Esophagus muscularis mucosa (tissue), 4 donors: ENCODE data around the gene PCDHGC5. TPM values are rescaled to one million over a fixed set of nuclear protein-coding genes. Genes with fewer than 3 reads are reported as not detected.

Experiments used
- DNase-seq: peaks from one replicate; pipeline ENCODE4 v3.0.0-alpha.2; 2017; ENCODE audit errors: extremely low spot score
- H3K27ac ChIP-seq, 4 donors: fragments of 200-600 bp; sonication (generic); replicated peaks in 1 of 4; 1 replicate in 3 of 4; 2 replicates in 1 of 4; pipeline ENCODE4 v1.5.1; 2016 to 2019; ENCODE audit warnings: mild to moderate bottlenecking in 1 of 4
- H3K27me3 ChIP-seq, 4 donors: fragments of 200-600 bp; sonication (generic); one replicate each; pipeline versions ENCODE4 v1.5.1 to v1.6.0; 2016 to 2019
- H3K36me3 ChIP-seq, 4 donors: fragments of 200-600 bp; sonication (generic); one replicate each; pipeline ENCODE4 v1.5.1; 2016 to 2019
- H3K4me1 ChIP-seq, 4 donors: fragments of 200-600 bp; sonication (generic); one replicate each; pipeline ENCODE4 v1.5.1; 2016 to 2019
- H3K4me3 ChIP-seq, 4 donors: fragments of 200-600 bp; sonication (generic); 1 replicate in 2 of 4; 2 replicates in 2 of 4; pipeline ENCODE4 v1.5.1; 2016 to 2019; ENCODE audit warnings: mild to moderate bottlenecking in 4 of 4, moderate library complexity in 1 of 4
- H3K9me3 ChIP-seq, 4 donors: fragments of 200-600 bp; sonication (generic); 1 replicate in 3 of 4; 2 replicates in 1 of 4; pipeline ENCODE4 v1.5.1; 2016 to 2019
- EP300 ChIP-seq: sonication (generic); formaldehyde crosslinking; IDR thresholded peaks from one replicate; pipeline ENCODE4 v1.6.1; 2017; ENCODE audit warnings: antibody characterized with exemption
- POLR2A ChIP-seq: fragments of 450-650 bp; IDR thresholded peaks from one replicate; pipeline ENCODE4 v1.6.1; 2017; ENCODE audit warnings: antibody characterized with exemption, moderate library complexity, mild to moderate bottlenecking, low read depth
- POLR2AphosphoS5 ChIP-seq, 2 donors: sonication (generic); formaldehyde crosslinking; IDR thresholded peaks; one replicate each; pipeline ENCODE4 v1.6.1; 2017; ENCODE audit warnings: antibody characterized with exemption in 2 of 2
- WGBS: methylation state at CpG from one replicate; pipeline ENCODE4 v1.1.5; 2018; 5-methylcytosine and 5-hydroxymethylcytosine counted together
- intact Hi-C: fragments of 100-400 bp; cut with DNase I; formaldehyde crosslinking; loops from one replicate; pipeline ENCODE4 v1.15.1; 2023
- total RNA-seq, 4 donors: library from RNA; depleted of rRNA; stranded (reverse); fragments of >200 nt; gene quantifications; one replicate each; pipeline versions ENCODE4 v1.1.0 to v1.2.1, GENCODE V29; 2016
- TF ChIP-seq, protein P1 (sequence below), 3 experiments: fragments of 200-600 bp in 2 of 3; fragments of 450-650 bp in 1 of 3; sonication (generic) in 2 of 3; IDR thresholded peaks; one replicate each; pipeline ENCODE4 v1.5.1; 2017 to 2019; ENCODE audit warnings: antibody characterized with exemption in 3 of 3, mild to moderate bottlenecking in 2 of 3, moderate library complexity in 1 of 3

Gene PCDHGC5
- total RNA-seq, 4 donors from 2014 or later, result 0.71 to 3.7 (median 1.4) TPM

DNA sequence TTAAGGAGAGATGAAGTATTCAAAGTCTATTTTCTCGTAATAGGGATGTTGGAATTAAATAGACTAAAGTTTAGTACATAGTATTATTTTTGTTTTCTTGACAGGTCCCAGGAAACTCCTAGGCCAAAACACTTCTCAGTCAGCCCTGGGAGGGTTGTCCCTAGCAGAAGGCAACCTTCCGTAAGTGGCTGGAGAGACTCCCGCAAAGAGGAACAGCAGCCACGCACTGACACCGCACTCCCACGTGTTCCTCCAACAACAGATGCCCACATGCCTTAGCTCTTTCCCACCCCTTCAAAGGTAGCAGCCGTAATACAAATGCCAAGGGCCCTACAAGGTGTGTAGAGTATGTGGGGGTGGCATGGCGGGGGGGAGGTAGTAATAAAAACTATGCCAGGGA is 28.4 kb downstream of the PCDHGC5 start:
- intact Hi-C loops, result no loop called here
- Histone ChIP-seq H3K9me3 (no peaks in the 10 kb centered on the region), H3K4me1 (peaks cover 64 to 87% (median 75%) of the 10 kb centered on the region in 4 donors), H3K27me3 (no peaks in the 10 kb centered on the region), H3K36me3 (peaks cover 0 to 41% (median 24%) of the 10 kb centered on the region in 4 donors), H3K4me3 (no peak overlapping the region), H3K27ac (peak overlapping the region in 1 of 4 donors; percentile 95)
- 94% methylated on average over 8 of the region's 8 CpGs for WGBS
- no peak for DNase-seq
- TF ChIP-seq, protein P1, sequence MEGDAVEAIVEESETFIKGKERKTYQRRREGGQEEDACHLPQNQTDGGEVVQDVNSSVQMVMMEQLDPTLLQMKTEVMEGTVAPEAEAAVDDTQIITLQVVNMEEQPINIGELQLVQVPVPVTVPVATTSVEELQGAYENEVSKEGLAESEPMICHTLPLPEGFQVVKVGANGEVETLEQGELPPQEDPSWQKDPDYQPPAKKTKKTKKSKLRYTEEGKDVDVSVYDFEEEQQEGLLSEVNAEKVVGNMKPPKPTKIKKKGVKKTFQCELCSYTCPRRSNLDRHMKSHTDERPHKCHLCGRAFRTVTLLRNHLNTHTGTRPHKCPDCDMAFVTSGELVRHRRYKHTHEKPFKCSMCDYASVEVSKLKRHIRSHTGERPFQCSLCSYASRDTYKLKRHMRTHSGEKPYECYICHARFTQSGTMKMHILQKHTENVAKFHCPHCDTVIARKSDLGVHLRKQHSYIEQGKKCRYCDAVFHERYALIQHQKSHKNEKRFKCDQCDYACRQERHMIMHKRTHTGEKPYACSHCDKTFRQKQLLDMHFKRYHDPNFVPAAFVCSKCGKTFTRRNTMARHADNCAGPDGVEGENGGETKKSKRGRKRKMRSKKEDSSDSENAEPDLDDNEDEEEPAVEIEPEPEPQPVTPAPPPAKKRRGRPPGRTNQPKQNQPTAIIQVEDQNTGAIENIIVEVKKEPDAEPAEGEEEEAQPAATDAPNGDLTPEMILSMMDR (IDR thresholded peaks at IDR 0.05), result no peak
- TF ChIP-seq EP300, result no peak
- TF ChIP-seq POLR2A, result no peak
- TF ChIP-seq POLR2AphosphoS5 (IDR thresholded peaks at IDR 0.05), result no peak

- Histone ChIP-seq H3K27me3 (no peaks in the 10 kb centered on the region), H3K4me3 (no peak overlapping the region), H3K27ac (peak overlapping the region in 1 of 4 donors; percentile 95), H3K9me3 (no peaks in the 10 kb centered on the region), H3K36me3 (peaks cover 0 to 41% (median 27%) of the 10 kb centered on the region in 4 donors), H3K4me1 (peaks cover 64 to 87% (median 72%) of the 10 kb centered on the region in 4 donors)
- TF ChIP-seq POLR2AphosphoS5 (IDR thresholded peaks at IDR 0.05), result no peak
- no peak for TF ChIP-seq POLR2A
- TF ChIP-seq, protein P1 (IDR thresholded peaks at IDR 0.05), result no peak
- no peak for TF ChIP-seq EP300
- intact Hi-C loops, result no loop called here
- WGBS, result 87% methylated on average over 11 of the region's 11 CpGs
- DNase-seq, result no peak
Observed at GRCh38 chr5:141517880-141518617, 29.2 kb downstream of the PCDHGC5 start.

GRCh38 chr5:141518618-141519015 is 29.7 kb downstream of the PCDHGC5 start:
- 100% methylated on average over 1 of the region's 1 CpG for WGBS
- Histone ChIP-seq H3K36me3 (peaks cover 0 to 45% (median 29%) of the 10 kb centered on the region in 4 donors), H3K4me3 (no peak overlapping the region), H3K4me1 (peaks cover 63 to 85% (median 72%) of the 10 kb centered on the region in 4 donors), H3K27ac (peak overlapping the region in 1 of 4 donors; percentile 65), H3K27me3 (no peaks in the 10 kb centered on the region), H3K9me3 (no peaks in the 10 kb centered on the region)
- intact Hi-C loops, result no loop called here
- TF ChIP-seq, protein P1 (IDR thresholded peaks at IDR 0.05), result no peak
- TF ChIP-seq POLR2A (no peak), POLR2AphosphoS5 (IDR thresholded peaks at IDR 0.05) (no peak), EP300 (no peak)
- DNase-seq, result no peak

DNA sequence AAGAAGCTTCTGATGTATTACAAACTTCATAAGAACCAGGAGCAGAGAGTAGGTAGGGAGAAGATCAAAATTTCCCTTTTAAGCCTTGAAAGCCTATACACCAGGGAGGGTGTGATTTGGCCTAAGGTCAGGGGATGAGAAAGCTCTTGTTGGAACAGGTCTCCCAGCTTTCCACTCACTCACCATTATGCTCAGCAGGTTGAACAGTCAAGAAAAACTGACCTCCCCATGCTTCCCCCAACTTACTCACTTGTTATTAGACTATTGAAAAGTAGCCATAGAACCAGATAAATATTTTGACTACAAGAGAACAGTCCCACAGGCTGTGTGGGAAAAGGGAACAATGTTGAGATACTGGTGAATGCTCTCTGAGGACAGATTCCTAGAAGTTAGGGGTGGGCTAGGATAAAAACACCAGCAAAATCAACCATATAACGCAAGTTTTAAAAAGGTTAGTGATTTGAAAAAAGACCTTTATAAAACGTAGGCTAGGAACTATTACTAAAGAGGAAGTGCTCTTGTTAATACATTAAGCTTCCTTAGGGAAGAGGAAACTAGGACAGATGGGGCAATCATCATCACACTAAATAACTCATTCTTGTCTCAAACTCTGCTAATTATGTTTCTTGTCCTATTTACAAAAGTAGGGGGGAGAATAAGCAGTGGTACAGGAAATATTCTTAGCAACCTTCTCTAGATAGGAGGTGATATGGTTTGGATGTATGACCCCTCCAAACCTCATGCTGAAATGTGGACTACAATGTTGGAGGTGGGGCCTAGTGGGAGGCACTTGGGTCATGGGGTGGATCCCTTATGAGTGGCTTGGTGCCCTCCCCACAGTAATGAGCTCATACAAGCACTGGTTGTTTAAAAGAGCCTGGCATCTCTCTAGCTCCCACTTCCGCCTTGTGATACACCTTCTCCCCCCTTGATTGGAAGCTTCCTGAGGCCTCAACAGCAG is 31.0 kb downstream of the PCDHGC5 start:
- intact Hi-C loops, result loop anchor here (10.0 kb wide), 1 partner anchor 105 kb away; the partner anchor contains the start of genes PCDHGA10 and PCDHGB7

More for the DNA sequence above, 31.0 kb downstream of the PCDHGC5 start:
- WGBS, result 78% methylated on average over 3 of the region's 3 CpGs
- Histone ChIP-seq H3K27me3 (no peaks in the 10 kb centered on the region), H3K27ac (peak overlapping the region; percentile 50 to 65 (median 56)), H3K9me3 (no peaks in the 10 kb centered on the region), H3K36me3 (peaks cover 0 to 52% (median 29%) of the 10 kb centered on the region in 4 donors), H3K4me1 (peaks cover 62 to 85% (median 71%) of the 10 kb centered on the region in 4 donors), H3K4me3 (no peak overlapping the region)
- TF ChIP-seq POLR2AphosphoS5 (IDR thresholded peaks at IDR 0.05), result no peak
- TF ChIP-seq POLR2A, result no peak
- no peak for TF ChIP-seq EP300
- TF ChIP-seq, protein P1 (IDR thresholded peaks at IDR 0.05), result no peak
- DNase-seq, result no peak
